ENCODE measurements around the gene MRPL28. TPM values are rescaled to one million over a fixed set of nuclear protein-coding genes. Genes with fewer than 3 reads are reported as not detected.
A peak's percentile ranks its signal among the peaks of the same experiment; 100 is the strongest.
"Not testable (repeated sequence)": the region's sequence is repeated elsewhere in the genome, so short reads cannot be mapped to it uniquely, and the experiment has no call there.

The MRPL28 gene
- 10 to 100 TPM; 31.8 to 49.2 (median 35.6) TPM for polyA plus RNA-seq (ENCODE audit: insufficient read length in 10 of 10)
- long read RNA-seq, donor 1, transcript MRPL28-201 (6 exons, 1,098 nt): major isoform, 22 of 30 reads
- long read RNA-seq, donor 1, partial matches to known transcripts: 5 of 30 reads
- long read RNA-seq, donor 1, other reads (novel, unspliced or antisense): 0 of 30 reads
- long read RNA-seq, donor 2, transcript MRPL28-201 (6 exons, 1,098 nt): major isoform, 9 of 10 reads
- long read RNA-seq, donor 2, partial matches to known transcripts: 0 of 10 reads
- long read RNA-seq, donor 2, other reads (novel, unspliced or antisense): 0 of 10 reads
- long read RNA-seq, donor 3: 0 reads
- long read RNA-seq, donor 4, transcript MRPL28-201 (6 exons, 1,098 nt): major isoform, 11 of 18 reads
- long read RNA-seq, donor 4, partial matches to known transcripts: 7 of 18 reads
- long read RNA-seq, donor 4, other reads (novel, unspliced or antisense): 0 of 18 reads
- long read RNA-seq, donor 5, transcript MRPL28-201 (6 exons, 1,098 nt): major isoform, 12 of 22 reads
- long read RNA-seq, donor 5, partial matches to known transcripts: 10 of 22 reads
- long read RNA-seq, donor 5, other reads (novel, unspliced or antisense): 0 of 22 reads
- long read RNA-seq, donor 6, transcript MRPL28-201 (6 exons, 1,098 nt): major isoform, 19 of 34 reads
- long read RNA-seq, donor 6, partial matches to known transcripts: 13 of 34 reads
- long read RNA-seq, donor 6, other reads (novel, unspliced or antisense): 0 of 34 reads
- long read RNA-seq, donor 7, transcript MRPL28-201 (6 exons, 1,098 nt): major isoform, 11 of 11 reads
- long read RNA-seq, donor 7, partial matches to known transcripts: 0 of 11 reads
- long read RNA-seq, donor 7, other reads (novel, unspliced or antisense): 0 of 11 reads
- long read RNA-seq, donor 8, transcript MRPL28-201 (6 exons, 1,098 nt): major isoform, 8 of 14 reads
- long read RNA-seq, donor 8, partial matches to known transcripts: 5 of 14 reads
- long read RNA-seq, donor 8, other reads (novel, unspliced or antisense): 0 of 14 reads
- long read RNA-seq, donor 9: 0 reads

GRCh38 chr16:370443-370842 is at the start of gene MRPL28:
TSS of gene MRPL28 (minus strand) at chr16:370538. CDS start at chr16:370218, 320 bp downstream.
- peak; percentile 94 to 97 (median 95) for DNase-seq

DNA sequence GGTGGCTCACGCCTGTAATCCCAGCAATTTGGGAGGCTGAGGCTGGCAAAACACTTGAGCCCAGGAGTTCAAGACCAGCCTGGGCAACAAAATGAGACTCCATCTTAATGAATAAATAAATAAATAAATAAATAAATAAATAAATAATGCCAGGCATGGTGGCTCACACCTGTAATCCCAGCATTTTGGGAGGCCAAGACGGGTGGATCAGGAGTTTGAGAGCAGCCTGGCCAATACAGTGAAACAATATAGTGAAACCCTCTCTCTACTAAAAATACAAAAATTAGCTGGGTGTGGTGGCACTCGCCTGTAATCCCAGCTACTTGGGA is 44.8 kb upstream of the MRPL28 start:
- DNase-seq: not testable (repeated sequence)

DNA sequence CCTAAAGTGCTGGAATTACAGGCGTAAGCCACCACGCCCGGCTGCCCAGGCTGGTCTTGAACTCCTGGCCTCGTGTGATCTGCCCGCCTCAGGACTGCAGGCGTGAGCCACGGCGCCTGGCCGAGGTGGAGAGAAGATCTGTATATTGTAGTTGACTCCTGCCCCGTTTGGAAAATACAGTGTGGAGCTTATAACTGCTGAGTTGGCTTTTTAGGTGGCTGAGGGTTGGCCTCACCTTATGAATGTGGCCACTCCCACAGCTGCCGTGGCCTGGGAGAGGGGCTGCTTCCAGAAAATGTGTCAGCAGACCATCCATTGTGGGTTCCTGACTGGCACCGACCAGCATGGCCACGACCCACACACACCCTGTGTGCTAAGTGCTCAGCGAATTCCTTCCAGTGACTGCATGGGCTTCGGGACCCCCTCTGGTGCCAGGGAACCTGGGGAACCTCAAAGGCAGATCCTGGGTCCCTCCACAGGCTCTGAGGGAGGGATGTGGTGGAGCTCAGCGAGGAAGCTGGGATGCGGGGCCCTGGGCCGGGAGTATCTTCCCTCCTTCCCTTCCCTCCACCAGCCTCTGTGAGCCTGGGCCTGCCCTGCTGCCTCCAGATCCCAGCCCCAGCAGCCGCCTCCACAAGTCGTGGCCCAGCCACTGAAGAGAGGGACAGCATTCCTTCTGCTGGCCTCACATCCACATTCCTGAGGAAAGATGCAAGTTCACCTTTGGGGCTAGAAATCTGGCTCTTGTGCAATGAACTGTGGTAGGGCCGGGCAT is 44.2 kb upstream of the MRPL28 start:
- DNase-seq: no peak

- DNase-seq: no peak
Observed at GRCh38 chr16:411576-412265, 41.4 kb upstream of the MRPL28 start.

DNA sequence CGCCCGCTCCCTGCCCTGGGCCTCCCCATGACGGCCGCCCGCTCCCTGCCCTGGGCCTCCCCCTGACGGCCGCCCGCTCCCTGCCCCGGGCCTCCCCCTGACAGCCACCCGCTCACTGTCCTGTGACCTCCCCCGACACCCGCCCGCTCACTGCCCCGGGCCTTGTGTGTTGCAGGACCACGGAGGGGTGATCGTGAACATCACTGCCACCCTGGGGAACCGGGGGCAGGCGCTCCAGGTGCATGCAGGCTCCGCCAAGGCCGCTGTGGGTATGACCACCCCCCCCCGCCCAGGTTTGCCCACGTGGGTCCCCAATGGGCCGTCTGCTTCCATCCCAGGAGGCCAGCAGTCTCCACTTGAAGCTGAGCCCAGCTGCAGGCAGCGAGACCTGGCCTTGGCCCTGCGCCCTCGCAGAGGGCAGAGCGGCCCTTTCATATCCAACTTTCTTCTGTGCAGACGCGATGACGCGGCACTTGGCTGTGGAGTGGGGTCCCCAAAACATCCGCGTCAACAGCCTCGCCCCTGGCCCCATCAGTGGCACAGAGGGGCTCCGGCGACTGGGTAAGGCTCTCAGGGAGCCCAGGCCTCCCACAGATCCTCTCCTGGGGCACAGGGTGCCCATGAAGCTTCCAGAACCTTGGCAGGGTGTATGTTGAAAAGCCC is 40.3 kb upstream of the MRPL28 start:
- no peak for DNase-seq

DNA sequence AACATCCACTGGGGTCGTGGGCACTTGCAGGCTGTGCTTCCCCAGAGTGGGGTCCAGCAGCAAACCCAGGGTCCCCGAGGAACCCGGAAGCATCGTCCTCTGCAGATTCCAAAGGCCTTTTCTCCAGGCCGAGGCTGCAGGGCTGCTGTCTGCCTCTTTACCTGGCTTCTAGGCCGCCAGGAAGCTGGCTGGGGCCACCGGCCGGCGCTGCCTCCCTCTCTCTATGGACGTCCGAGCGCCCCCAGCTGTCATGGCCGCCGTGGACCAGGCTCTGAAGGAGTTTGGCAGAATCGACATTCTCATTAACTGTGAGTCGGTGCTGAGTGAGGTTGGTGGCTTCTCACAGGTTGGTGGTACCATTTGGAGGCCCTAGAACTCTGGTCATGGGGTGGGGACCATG is 36.9 kb upstream of the MRPL28 start:
- DNase-seq: peak in 1 of 3 donors; percentile 38

GRCh38 chr16:405548-406506 is 35.5 kb upstream of the MRPL28 start:
- no peak for DNase-seq

GRCh38 chr16:404971-405486 is 34.7 kb upstream of the MRPL28 start:
- peak in 1 of 3 donors; percentile 1 for DNase-seq

DNA sequence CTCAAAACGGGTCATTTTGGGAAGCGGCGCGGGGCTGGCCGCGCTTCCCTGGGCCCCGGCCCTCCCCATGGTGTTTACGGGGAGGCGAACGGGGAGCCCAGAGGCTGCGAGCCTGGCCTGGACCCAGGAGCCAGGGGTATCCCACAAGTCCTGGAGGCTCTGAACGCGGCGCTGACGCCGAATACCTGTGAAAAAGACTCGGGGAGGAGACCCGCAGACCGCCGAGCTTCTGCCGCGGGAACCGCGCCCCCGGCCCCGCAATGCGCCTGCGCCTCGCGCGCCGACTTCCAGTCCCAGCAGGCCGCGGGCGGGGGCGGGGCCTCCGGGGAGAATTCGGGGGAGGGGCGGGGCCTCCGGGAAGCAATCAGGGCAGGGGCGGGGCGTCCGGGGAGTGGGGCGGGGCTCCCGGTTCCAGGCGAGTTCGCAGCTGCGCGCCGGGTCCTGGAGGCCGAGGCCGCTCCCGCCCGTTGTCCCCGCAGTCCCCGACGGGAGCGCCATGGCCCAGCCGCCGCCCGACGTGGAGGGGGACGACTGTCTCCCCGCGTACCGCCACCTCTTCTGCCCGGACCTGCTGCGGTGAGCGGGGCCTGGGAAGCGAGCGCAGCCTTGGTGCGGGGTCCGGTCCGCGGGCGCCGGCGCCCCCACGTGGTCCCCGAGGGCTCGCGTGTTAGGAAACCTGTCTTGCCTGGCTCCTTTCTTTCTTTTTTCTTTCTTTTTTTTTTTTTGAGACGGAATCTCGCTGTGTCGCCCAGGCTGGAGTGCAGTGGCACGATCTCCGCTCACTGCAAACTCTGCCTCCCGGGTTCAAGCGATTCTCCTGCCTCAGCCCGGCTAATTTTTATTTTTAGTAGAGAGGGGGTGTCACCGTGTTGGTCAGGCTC is 31.4 kb upstream of the MRPL28 start, which contains the start of gene DECR2:
Gene DECR2, plus strand, starts transcription at position 418 of the 881 bp plus-strand sequence. Its CDS starts 79 bp downstream, at position 497.
- peak; percentile 92 to 96 (median 93) for DNase-seq

DNA sequence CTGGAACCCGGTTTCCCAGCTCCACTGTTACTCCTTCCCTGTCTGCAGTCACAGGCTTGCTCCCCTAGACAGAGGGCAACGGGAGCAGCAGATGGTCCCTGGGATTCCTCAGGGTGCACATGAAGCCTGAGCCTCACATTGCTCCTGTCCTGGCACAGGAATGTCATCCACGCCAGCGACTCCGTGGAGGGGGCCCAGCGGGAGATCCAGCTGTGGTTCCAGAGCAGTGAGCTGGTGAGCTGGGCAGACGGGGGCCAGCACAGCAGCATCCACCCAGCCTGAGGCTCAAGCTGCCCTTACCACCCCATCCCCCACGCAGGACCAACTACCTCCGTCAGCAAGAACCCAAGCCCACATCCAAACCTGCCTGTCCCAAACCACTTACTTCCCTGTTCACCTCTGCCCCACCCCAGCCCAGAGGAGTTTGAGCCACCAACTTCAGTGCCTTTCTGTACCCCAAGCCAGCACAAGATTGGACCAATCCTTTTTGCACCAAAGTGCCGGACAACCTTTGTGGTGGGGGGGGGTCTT is 29.8 kb upstream of the MRPL28 start:
- peak in 1 of 3 donors; percentile 22 for DNase-seq

DNA sequence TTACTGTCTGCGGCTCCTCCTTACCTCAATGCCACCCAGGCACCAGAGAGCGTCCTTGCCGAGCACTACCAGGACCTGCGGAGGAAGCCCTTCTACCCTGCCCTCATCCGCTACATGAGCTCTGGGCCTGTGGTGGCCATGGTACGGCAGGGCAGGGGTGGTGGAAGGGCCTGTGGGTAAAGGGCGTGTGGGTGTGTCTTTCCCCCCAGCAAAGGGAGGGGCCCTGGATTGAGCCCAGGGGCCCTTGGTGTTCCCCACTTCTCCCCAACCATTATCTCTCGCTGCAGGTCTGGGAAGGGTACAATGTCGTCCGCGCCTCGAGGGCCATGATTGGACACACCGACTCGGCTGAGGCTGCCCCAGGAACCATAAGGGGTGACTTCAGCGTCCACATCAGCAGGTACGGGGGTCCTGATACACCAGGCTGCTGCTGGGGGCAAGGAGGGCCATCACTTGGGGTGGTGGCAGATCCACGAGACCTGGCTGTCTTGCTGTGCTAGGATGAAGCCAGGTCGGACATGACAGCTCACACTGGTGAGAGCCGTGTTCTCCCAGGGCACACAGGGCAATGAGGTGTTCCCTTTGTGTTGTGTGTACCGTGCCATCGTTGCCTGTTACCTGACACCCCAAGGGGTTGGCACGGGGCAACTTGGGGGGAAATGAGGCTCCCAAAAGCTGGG is 29.1 kb upstream of the MRPL28 start:
- DNase-seq: peak in 1 of 3 donors; percentile 5

DNA sequence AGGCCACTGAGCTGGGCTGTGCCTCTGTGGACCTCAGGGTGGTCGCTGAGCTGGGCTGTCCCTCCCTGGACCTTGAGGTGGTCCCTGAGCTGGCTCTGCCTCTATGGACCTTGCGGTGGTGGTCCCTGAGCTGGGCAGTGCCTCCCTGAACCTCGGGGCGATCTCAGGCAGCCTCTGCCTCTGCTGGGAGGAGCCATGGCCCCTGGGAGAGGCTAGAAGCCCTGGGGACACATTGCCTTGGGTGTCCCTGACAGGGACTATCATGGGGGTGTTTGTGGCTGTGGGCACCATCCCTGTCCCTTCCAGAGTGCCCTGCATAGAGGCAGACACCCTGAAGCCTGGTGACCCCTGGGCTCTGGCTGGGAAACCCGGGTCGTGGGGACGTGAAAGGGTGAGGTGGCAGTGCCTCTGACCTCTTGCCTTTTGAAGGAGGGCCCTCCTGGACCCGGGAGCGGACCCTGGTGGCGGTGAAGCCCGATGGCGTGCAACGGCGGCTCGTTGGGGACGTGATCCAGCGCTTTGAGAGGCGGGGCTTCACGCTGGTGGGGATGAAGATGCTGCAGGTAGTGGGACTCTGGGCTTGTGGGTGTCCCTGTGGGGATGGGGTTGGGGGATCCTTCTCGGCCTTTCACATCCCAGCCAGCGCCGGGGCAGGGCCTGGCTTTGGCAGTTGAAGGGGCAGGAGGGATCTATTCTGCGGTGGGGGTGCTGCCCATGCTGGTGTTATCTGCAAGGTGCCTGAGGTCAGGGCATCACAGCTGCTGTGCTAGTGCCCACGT is 28.4 kb upstream of the MRPL28 start:
- peak in 1 of 3 donors; percentile 12 for DNase-seq

GRCh38 chr16:397736-398332 is 27.5 kb upstream of the MRPL28 start:
- peak in 2 of 3 donors; percentile 43 to 74 for DNase-seq

DNA sequence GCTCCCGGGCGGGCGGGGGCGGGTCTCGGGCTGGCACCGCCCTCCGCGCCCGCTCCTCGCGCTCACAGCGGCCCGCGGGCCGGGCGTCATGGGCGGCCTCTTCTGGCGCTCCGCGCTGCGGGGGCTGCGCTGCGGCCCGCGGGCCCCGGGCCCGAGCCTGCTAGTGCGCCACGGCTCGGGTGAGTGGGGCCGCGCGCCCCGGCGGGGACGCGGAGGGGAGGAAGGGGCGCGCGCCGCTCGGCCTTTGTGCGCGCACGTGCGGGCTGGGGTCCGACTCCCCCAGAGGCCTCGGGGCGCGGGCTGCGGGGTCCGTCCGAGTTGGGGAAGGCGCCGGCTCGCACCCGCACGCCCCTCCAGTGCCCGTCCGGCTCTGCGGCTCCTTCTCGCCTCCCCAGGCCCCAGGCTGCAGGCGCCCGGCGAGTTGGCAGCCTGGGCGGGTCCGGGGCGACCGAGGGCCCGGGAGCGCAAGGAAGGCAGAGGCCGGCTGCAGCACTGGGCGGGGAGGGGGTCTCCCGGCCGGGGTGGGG is 26.9 kb upstream of the MRPL28 start, which contains the start of gene NME4:
Gene NME4, plus strand, starts transcription at position 65 of the 527 bp plus-strand sequence. Its CDS starts 24 bp downstream, at position 89.
- peak in 1 of 3 donors; percentile 65 for DNase-seq

- peak in 1 of 3 donors; percentile 73 for DNase-seq
Observed at GRCh38 chr16:396605-397004, 26.3 kb upstream of the MRPL28 start.

Data from muscle of back (tissue), 13 donors.